Lower leg skin (tissue), 4 donors: ENCODE measurements around the gene PLEKHA1. TPM values are rescaled to one million over a fixed set of nuclear protein-coding genes. Genes with fewer than 3 reads are reported as not detected.

Experiments
- DNase-seq, 2 donors: peaks; one replicate each; pipeline ENCODE4 v3.0.0-alpha.2; 2019; ENCODE audit warnings: low spot score in 2 of 2
- H3K4me3 ChIP-seq: fragments of 200-600 bp; sonication (generic); 2 replicates; pipeline ENCODE4 v1.5.1; 2017; ENCODE audit warnings: mild to moderate bottlenecking, low read depth; ENCODE audit not compliant: poor library complexity, severe bottlenecking
- POLR2A ChIP-seq, 2 donors: fragments of 450-650 bp; IDR thresholded peaks; one replicate each; pipeline ENCODE4 v1.6.1; 2016 to 2017; ENCODE audit warnings: antibody characterized with exemption in 2 of 2, mild to moderate bottlenecking in 1 of 2, moderate library complexity in 1 of 2
- WGBS, 2 donors: methylation state at CpG; one replicate each; pipeline ENCODE4 v1.1.5; 2018; 5-methylcytosine and 5-hydroxymethylcytosine counted together
- intact Hi-C: fragments of 100-400 bp; cut with DNase I; formaldehyde crosslinking; loops from one replicate; pipeline ENCODE4 v1.15.0; 2023; ENCODE audit warnings: low total_unique reads
- total RNA-seq, 4 donors: library from RNA; depleted of rRNA; stranded (reverse); fragments of >200 nt; gene quantifications; one replicate each; pipeline ENCODE4 v1.1.0, GENCODE V29; 2016
- TF ChIP-seq, protein P1 (sequence below), 3 donors: fragments of 450-650 bp; IDR thresholded peaks; one replicate each; pipeline ENCODE4 v1.5.1; 2016; ENCODE audit warnings: antibody characterized with exemption in 3 of 3, mild to moderate bottlenecking in 3 of 3, moderate library complexity in 2 of 3

The PLEKHA1 gene
- total RNA-seq, 4 donors from 2014 or later: 83.6 to 116 (median 105) TPM

DNA sequence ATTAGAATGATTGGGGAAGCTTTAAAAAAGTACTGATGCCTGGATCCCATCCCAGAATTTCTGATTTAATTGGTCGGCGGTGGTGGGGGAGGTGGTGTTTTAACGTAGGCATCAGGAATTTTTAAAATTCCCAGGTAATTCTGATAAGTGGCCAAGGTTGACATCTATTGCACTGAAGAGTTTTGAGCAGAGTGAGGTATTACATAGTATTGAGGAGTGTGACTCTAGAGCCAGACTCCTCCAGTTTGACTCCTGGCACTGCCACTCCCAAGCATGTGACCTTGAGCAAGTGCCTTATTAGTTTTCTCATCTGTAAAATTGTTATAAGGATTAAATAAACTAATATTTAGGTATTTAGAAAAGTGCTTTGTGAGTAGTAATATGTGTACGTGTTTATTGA, 6.2 kb downstream of the PLEKHA1 start:
- no peak for DNase-seq
- 80 to 90% methylated on average over 4 of the region's 4 CpGs for WGBS, 2 donors
- TF ChIP-seq, protein P1, sequence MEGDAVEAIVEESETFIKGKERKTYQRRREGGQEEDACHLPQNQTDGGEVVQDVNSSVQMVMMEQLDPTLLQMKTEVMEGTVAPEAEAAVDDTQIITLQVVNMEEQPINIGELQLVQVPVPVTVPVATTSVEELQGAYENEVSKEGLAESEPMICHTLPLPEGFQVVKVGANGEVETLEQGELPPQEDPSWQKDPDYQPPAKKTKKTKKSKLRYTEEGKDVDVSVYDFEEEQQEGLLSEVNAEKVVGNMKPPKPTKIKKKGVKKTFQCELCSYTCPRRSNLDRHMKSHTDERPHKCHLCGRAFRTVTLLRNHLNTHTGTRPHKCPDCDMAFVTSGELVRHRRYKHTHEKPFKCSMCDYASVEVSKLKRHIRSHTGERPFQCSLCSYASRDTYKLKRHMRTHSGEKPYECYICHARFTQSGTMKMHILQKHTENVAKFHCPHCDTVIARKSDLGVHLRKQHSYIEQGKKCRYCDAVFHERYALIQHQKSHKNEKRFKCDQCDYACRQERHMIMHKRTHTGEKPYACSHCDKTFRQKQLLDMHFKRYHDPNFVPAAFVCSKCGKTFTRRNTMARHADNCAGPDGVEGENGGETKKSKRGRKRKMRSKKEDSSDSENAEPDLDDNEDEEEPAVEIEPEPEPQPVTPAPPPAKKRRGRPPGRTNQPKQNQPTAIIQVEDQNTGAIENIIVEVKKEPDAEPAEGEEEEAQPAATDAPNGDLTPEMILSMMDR (IDR thresholded peaks at IDR 0.05): no peak
- no peak for TF ChIP-seq POLR2A (IDR thresholded peaks at IDR 0.05)
- intact Hi-C loops: no loop called here
- no peak overlapping the region for H3K4me3 ChIP-seq

DNA sequence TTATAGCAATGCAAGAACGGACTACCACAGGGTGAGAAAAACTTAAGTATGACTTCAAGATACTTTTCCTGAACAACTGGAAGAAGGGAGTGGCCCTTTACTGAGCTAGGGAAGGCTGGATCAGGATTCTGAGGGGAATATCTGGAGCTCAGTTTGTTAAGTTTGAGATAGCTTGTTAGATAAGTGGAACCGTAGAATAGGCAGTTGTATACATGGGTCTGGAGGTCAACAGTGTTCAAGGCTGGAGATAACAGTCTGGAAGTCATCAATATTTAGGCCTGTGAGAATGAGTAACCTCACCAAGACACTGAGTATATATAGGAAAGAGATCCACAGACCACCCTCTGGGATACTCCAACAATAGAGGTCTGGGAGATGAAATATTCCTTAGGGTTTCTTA, 7.2 kb downstream of the PLEKHA1 start:
- TF ChIP-seq, protein P1 (IDR thresholded peaks at IDR 0.05): no peak
- intact Hi-C loops: no loop called here
- DNase-seq: no peak
- 90 to 96% methylated on average over 2 of the region's 2 CpGs for WGBS, 2 donors
- H3K4me3 ChIP-seq: no peak overlapping the region

DNA sequence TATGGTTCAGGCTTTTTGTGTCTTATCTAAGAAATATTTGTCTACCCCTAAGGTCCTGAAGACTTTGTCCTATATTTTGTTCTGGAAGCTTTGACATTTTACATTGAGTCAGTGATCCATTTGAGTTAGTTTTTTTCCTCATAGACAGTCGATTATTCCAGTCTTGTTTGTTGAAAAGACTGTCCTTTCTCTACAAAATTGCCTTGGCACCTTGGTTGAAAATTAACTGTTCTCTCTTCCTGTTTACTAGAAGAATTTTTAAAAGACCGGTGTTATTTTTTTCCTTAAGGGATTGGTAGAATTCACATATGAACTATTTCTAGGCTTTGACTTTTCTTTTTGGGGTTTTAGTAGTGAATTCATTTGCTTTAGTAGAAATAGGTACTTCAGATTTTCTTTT, 12.0 kb downstream of the PLEKHA1 start:
- DNase-seq: no peak
- WGBS, 2 donors: 45 to 60% methylated on average over 2 of the region's 2 CpGs
- TF ChIP-seq POLR2A (IDR thresholded peaks at IDR 0.05): no peak
- TF ChIP-seq, protein P1 (IDR thresholded peaks at IDR 0.05): no peak
- no peak overlapping the region for H3K4me3 ChIP-seq
- intact Hi-C loops: no loop called here

DNA sequence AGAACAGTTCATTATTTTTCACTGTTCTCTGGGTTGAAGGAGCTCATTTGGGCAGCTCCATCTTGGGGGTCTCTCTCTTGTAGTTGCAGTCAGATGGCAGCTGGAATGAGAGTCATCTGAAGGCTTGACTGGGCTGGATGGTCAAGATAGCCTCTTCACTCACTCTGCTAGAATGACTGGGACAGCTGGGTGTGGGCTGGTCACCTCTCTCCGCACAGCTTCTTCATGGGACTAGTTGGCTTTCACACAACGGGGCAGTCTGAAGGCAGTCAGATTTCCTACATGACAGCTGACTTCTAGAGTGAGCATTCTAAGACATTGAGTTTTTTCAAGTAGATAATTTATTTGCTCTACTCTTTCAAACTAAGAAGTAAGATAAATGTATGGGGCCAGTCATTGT, 13.1 kb downstream of the PLEKHA1 start:
- intact Hi-C loops: no loop called here
- no peak for DNase-seq
- H3K4me3 ChIP-seq: no peak overlapping the region
- WGBS, 2 donors: 96 to 100% methylated on average over 2 of the region's 2 CpGs
- TF ChIP-seq, protein P1 (IDR thresholded peaks at IDR 0.05): no peak
- TF ChIP-seq POLR2A (IDR thresholded peaks at IDR 0.05): no peak

DNA sequence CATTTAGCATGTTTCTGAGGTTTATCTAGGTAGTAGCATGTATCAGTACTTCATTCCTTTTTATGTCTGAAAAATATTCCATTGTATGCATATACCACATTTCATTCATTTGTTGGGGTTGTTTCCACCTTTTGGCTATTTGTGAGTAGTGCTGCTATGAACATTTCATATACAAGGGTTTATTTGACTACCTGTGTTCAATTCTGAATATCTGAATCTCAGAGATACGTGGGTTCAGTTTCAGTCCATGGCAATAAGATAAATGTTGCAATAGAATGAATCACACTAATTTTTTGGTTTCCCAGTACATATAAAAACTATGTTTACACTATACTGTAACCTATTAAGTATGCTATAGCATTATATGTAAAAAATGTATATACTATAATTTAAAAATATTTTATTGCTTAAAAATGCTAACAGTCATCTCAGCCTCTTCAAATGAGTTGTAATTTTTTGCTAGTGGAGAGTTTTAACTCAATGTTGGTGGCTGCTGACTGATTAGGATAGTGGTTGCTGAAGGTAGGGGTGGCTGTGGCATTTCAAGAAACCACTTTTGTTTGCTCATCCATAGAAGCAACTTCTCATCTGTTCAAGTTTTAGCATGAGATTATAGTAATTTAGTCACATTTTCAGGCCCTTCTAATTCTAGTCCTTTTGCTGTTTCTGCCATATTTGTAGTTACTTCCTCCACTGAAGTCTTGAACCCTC, 13.9 kb downstream of the PLEKHA1 start:
- no peak overlapping the region for H3K4me3 ChIP-seq
- DNase-seq: no peak
- TF ChIP-seq, protein P1 (IDR thresholded peaks at IDR 0.05): no peak
- TF ChIP-seq POLR2A (IDR thresholded peaks at IDR 0.05): no peak
- intact Hi-C loops: no loop called here
- WGBS, 2 donors: 76 to 90% methylated on average over 1 of the region's 1 CpG

DNA sequence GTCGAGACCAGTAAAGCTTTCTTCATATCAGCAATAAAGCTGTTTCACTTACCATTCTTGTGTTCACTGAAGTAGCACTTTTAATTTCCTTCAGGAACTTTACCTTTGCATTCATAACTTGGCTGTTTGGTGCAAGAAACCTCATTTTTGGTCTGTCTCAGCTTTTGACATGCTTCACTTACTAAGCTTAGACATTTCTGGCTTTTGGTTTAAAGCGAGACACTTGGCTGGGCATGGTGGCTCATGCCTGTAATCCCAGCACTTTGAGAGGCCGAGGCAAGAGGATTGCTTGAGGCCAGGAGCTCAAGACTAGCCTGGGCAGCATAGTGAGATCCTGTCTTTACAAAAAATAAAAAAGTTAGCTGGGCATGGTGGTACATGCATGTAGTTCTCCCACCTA, 15.8 kb downstream of the PLEKHA1 start:
- TF ChIP-seq, protein P1 (IDR thresholded peaks at IDR 0.05): no peak
- no peak for TF ChIP-seq POLR2A (IDR thresholded peaks at IDR 0.05)
- no peak overlapping the region for H3K4me3 ChIP-seq
- DNase-seq: no peak
- WGBS, 2 donors: 92% methylated on average over 3 of the region's 3 CpGs
- intact Hi-C loops: no loop called here
